Cardiac muscle cell (in vitro differentiated cells and primary cell): ENCODE measurements around the gene NELL2. TPM values are rescaled to one million over a fixed set of nuclear protein-coding genes. Genes with fewer than 3 reads are reported as not detected.

Source experiments
- DNase-seq, 2 donors: peaks; one replicate each; pipeline versions ENCODE4 v3.0.0 to v3.0.0-alpha.2; 2010 to 2017; ENCODE audit warnings: low read depth in 1 of 2, low spot score in 1 of 2
- H3K27ac ChIP-seq: fragments of 200-600 bp; sonication (generic); 2 replicates; pipeline ENCODE4 v1.5.1; 2016
- H3K27me3 ChIP-seq: fragments of 200-600 bp; sonication (generic); 2 replicates; pipeline ENCODE4 v1.6.0; 2016; ENCODE audit warnings: control low read depth
- H3K36me3 ChIP-seq: fragments of 200-600 bp; sonication (generic); 2 replicates; pipeline ENCODE4 v1.5.1; 2016; ENCODE audit warnings: control low read depth
- H3K4me1 ChIP-seq: fragments of 200-600 bp; sonication (generic); 2 replicates; pipeline ENCODE4 v1.8.1; 2017; ENCODE audit warnings: low read depth, mild to moderate bottlenecking, mixed run types
- H3K4me3 ChIP-seq: fragments of 200-600 bp; sonication (generic); 2 replicates; pipeline ENCODE4 v1.5.1; 2016; ENCODE audit warnings: mild to moderate bottlenecking
- H3K9me3 ChIP-seq: fragments of 200-600 bp; sonication (generic); 2 replicates; pipeline ENCODE4 v1.5.1; 2017; ENCODE audit warnings: low read depth, mild to moderate bottlenecking, control low read depth
- polyA plus RNA-seq: library from polyadenylated mRNA; unstranded; fragments of >200 nt; fragmentation: Nextera tagmentation; extraction: Ambion mirVana; gene quantifications from 2 replicates; pipeline ENCODE4 v1.2.1, GENCODE V29; 2016
- total RNA-seq: library from RNA; depleted of rRNA; stranded (reverse); fragments of >200 nt; gene quantifications from 2 replicates; pipeline ENCODE4 v1.2.3, GENCODE V29; 2016
- TF ChIP-seq, protein P1 (sequence below): IDR thresholded peaks from 2 replicates; pipeline ENCODE4 v1.5.1; 2012; ENCODE audit warnings: low read depth, mild to moderate bottlenecking, low read length

The NELL2 gene
- total and polyA plus RNA-seq, 2 experiments from 2014 or later, result 1.6 to 3.3 TPM

DNA sequence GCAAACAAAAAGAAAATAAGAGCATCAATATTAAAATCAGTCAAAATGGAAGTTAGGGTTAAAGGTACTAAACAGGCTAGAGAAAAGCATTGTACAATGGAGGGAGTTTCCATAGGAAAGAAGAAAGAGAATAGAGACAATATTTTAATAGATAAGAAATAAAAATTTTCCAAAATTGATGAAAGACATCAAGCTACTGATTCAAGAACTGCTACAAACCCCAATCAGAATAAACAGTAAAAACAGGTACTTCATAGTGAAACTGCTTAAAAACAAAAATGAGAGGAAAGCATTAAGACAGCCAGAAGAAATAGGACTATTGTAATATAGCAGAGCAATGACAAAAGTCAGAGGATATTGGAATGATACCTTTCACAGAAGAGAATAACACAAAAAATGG, 413.4 kb downstream of the NELL2 start:
- H3K4me3 ChIP-seq, result no peak overlapping the region
- TF ChIP-seq, protein P1, sequence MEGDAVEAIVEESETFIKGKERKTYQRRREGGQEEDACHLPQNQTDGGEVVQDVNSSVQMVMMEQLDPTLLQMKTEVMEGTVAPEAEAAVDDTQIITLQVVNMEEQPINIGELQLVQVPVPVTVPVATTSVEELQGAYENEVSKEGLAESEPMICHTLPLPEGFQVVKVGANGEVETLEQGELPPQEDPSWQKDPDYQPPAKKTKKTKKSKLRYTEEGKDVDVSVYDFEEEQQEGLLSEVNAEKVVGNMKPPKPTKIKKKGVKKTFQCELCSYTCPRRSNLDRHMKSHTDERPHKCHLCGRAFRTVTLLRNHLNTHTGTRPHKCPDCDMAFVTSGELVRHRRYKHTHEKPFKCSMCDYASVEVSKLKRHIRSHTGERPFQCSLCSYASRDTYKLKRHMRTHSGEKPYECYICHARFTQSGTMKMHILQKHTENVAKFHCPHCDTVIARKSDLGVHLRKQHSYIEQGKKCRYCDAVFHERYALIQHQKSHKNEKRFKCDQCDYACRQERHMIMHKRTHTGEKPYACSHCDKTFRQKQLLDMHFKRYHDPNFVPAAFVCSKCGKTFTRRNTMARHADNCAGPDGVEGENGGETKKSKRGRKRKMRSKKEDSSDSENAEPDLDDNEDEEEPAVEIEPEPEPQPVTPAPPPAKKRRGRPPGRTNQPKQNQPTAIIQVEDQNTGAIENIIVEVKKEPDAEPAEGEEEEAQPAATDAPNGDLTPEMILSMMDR, result no peak
- H3K9me3 ChIP-seq, result no peaks in the 10 kb centered on the region
- H3K36me3 ChIP-seq, result no peaks in the 10 kb centered on the region
- H3K27me3 ChIP-seq, result no peaks in the 10 kb centered on the region
- H3K4me1 ChIP-seq, result no peaks in the 10 kb centered on the region
- DNase-seq, result no peak
- no peak overlapping the region for H3K27ac ChIP-seq

DNA sequence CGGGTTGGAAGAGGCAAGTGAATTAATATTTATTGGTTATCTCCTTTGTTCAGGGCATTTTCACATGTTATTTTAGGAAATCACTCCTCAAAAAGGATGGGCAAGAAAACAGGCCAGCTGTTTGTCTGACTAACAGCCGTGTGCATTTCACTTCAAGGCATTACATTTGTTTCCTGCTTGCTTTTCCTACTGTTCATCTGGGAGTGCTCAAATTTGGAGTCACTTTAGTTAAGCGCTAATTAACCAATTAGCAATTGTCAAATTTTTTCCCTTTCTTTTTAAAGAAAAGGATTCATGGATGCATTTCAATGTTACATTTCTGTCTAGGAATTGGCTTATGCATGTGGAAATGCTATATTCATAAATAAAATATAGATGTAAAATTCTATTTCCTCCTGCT, 415.9 kb downstream of the NELL2 start:
- TF ChIP-seq, protein P1, result no peak
- Histone ChIP-seq H3K9me3 (no peaks in the 10 kb centered on the region), H3K4me1 (no peaks in the 10 kb centered on the region), H3K27ac (no peak overlapping the region), H3K4me3 (no peak overlapping the region), H3K36me3 (no peaks in the 10 kb centered on the region), H3K27me3 (no peaks in the 10 kb centered on the region)
- DNase-seq, result no peak

DNA sequence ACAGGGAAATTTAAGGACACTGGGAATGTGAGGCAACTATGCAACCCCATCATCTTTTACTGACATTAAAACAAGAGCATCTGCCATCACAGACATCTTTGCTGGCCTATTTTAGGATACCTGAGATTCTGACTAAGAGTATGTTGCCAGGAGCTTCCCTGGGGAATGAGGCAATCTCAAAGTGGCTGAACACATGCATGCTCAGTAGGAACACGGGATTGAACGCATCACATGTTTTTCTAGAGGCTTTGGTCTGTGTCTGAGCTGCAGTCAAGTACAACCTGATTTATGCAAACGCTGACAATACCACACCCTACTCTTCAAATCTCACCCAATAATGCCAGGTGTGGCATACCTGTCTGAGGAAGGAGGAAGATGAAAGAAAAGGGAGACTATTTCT, 416.5 kb downstream of the NELL2 start:
- no peak overlapping the region for H3K4me3 ChIP-seq
- DNase-seq, result no peak
- no peaks in the 10 kb centered on the region for H3K27me3 ChIP-seq
- H3K27ac ChIP-seq, result no peak overlapping the region
- H3K4me1 ChIP-seq, result no peaks in the 10 kb centered on the region
- TF ChIP-seq, protein P1, result no peak
- no peaks in the 10 kb centered on the region for H3K36me3 ChIP-seq
- H3K9me3 ChIP-seq, result no peaks in the 10 kb centered on the region

Other genes starting within 250 kb of the NELL2 start
- gene DBX2, start 174.8 kb upstream of the NELL2 start, total RNA-seq, result not detected in 2 replicates
- not detected in 2 replicates for gene DBX2, start 174.8 kb upstream of the NELL2 start, polyA plus RNA-seq